A673 (cell line): Measurements from ENCODE around the gene GRIN2C. TPM values are rescaled to one million over a fixed set of nuclear protein-coding genes. Genes with fewer than 3 reads are reported as not detected.
"Not testable (repeated sequence)": the region's sequence is repeated elsewhere in the genome, so short reads cannot be mapped to it uniquely, and the experiment has no call there.

Experiments
- Bru-seq: library from RNA; stranded (reverse); fragments of 400-500 nt; gene quantifications from one replicate; lab custom pipeline; 2021; lab: Mats Ljungman, UMichigan
- BruChase-seq, 2 experiments: library from RNA; stranded (reverse); fragments of 400-500 nt; gene quantifications; one replicate each; lab custom pipeline; 2021; lab: Mats Ljungman, UMichigan
- BruUV-seq: library from RNA; stranded (reverse); fragments of 400-500 nt; replicated peaks from 2 replicates; lab custom pipeline; 2021; lab: Mats Ljungman, UMichigan
- CTCF ChIA-PET: fragments of 300-600 bp; sonication (Branson Sonifier 250); formaldehyde crosslinking; loops from one replicate; lab custom pipeline; 2022; ENCODE audit warnings: antibody characterized with exemption; lab: Charles Lee
- POLR2A ChIA-PET: fragments of 300-600 bp; sonication (Branson Sonifier 250); formaldehyde crosslinking; loops from one replicate; lab custom pipeline; 2022; ENCODE audit warnings: antibody characterized with exemption; ENCODE audit not compliant: low non-redundant PET; lab: Charles Lee
- DNase-seq: peaks from one replicate; pipeline ENCODE4 v3.0.0-alpha.2; 2015; ENCODE audit warnings: low spot score
- H3K27ac ChIP-seq: fragments of 200-600 bp; sonication (generic); 2 replicates; pipeline ENCODE4 v1.5.1; 2016; ENCODE audit warnings: mixed run types, low read depth, mild to moderate bottlenecking, mixed read lengths, antibody characterized with exemption, low read length; ENCODE audit not compliant: poor library complexity, severe bottlenecking
- H3K27me3 ChIP-seq: fragments of 200-600 bp; sonication (generic); replicated peaks from 2 replicates; pipeline ENCODE4 v1.6.1; 2017; ENCODE audit warnings: mixed run types, low read depth, mild to moderate bottlenecking, mixed read lengths, antibody characterized with exemption, low read length; ENCODE audit not compliant: insufficient read depth, poor library complexity
- H3K36me3 ChIP-seq: fragments of 200-600 bp; sonication (generic); 2 replicates; pipeline ENCODE4 v1.6.1; 2016; ENCODE audit warnings: mixed run types, mild to moderate bottlenecking, mixed read lengths, antibody characterized with exemption, low read length; ENCODE audit not compliant: insufficient read depth, poor library complexity, severe bottlenecking
- H3K4me1 ChIP-seq: fragments of 200-600 bp; sonication (generic); 2 replicates; pipeline ENCODE4 v1.6.1; 2017; ENCODE audit warnings: mixed run types, mild to moderate bottlenecking, mixed read lengths, antibody characterized with exemption, low read length; ENCODE audit not compliant: insufficient read depth, poor library complexity, severe bottlenecking
- H3K4me3 ChIP-seq: fragments of 200-600 bp; sonication (generic); 2 replicates; pipeline ENCODE4 v1.5.1; 2016; ENCODE audit warnings: low read depth, mixed run types, mild to moderate bottlenecking, mixed read lengths, low read length; ENCODE audit not compliant: poor library complexity, severe bottlenecking
- H3K9me3 ChIP-seq: fragments of 200-600 bp; sonication (generic); 2 replicates; pipeline ENCODE4 v1.6.1; 2016; ENCODE audit warnings: mixed run types, low read depth, mild to moderate bottlenecking, mixed read lengths, antibody characterized with exemption, low read length; ENCODE audit not compliant: poor library complexity, severe bottlenecking
- CTCF ChIP-seq: fragments of 300-800, 200-600 bp; sonication (generic); conservative IDR thresholded peaks from 2 replicates; pipeline ENCODE4 v1.5.1; 2017; ENCODE audit warnings: low read depth, mild to moderate bottlenecking, antibody characterized with exemption, low read length, moderate library complexity, mixed read lengths
- EZH2 ChIP-seq: fragments of 200-600 bp; sonication (generic); IDR thresholded peaks from 2 replicates; pipeline ENCODE4 v1.6.1; 2017; ENCODE audit warnings: borderline replicate concordance, low read depth, mild to moderate bottlenecking, mixed read lengths, antibody characterized with exemption, low read length; ENCODE audit not compliant: poor library complexity, severe bottlenecking
- intact Hi-C: fragments of 100-400 bp; cut with micrococcal nuclease; formaldehyde crosslinking; loops from one replicate; pipeline ENCODE4 v1.10.0; 2022; ENCODE audit not compliant: unreplicated experiment
- long read RNA-seq: library from polyadenylated mRNA; stranded (forward); transcript quantifications from one replicate; pipeline ENCODE4 v2.0.0, GENCODE V29; 2022
- total RNA-seq: library from RNA; stranded (reverse); gene quantifications from 2 replicates; pipeline ENCODE4 v1.2.3, GENCODE V29; 2021

Gene GRIN2C
- 0.09 and 0.24 TPM in 2 replicates for total RNA-seq
- percentile 11 among the genes with signal in this experiment for Bru-seq, nascent RNA
- BruChase-seq, experiment 1, labeled RNA remaining after a 2-hour chase = percentile 13 among the genes with signal in this experiment
- percentile 21 among the genes with signal in this experiment for BruChase-seq, experiment 2, labeled RNA remaining after a 6-hour chase
- long read RNA-seq, full-length matches to known transcripts = 1 of 3 reads
- long read RNA-seq, partial matches to known transcripts = 0 of 3 reads
- long read RNA-seq, other reads (novel, unspliced or antisense) = 2 of 3 reads

GRCh38 chr17:74859459-74860228, at the start of gene GRIN2C:
Gene GRIN2C, minus strand, starts transcription at chr17:74859885. Its CDS starts 4,793 bp downstream, at chr17:74855092.
- Histone ChIP-seq H3K27ac (no peak within 1 kb of the TSS), H3K27me3 (peaks cover 30% of the 10 kb centered on the region), H3K4me3 (peak within 1 kb of the TSS; percentile 49), H3K9me3 (no peaks in the 10 kb centered on the region), H3K36me3 (no peaks in the 10 kb centered on the region), H3K4me1 (peaks cover 21% of the 10 kb centered on the region)
- DNase-seq = peak; percentile 39
- ChIA-PET CTCF (interaction anchor here (0.7 to 1.4 kb wide), 3 partner anchors 37 to 83 kb away, joined by 3 to 4 read pairs (median 3); partner anchors contain the start of gene NAT9), POLR2A (no interaction called here)
- TF ChIP-seq CTCF (peak; percentile 38; the same call in 1 of the 2 replicates), EZH2 (no peak)
- BruUV-seq = no TSS peak
- intact Hi-C loops = loop anchor here (5.0 kb wide), 1 partner anchor 37 kb away; no protein-coding TSS in a partner anchor

GRCh38 chr17:74909097-74909496, 49.4 kb upstream of the GRIN2C start:
- H3K36me3 ChIP-seq, intact Hi-C loops, H3K4me3 ChIP-seq, H3K27ac ChIP-seq, POLR2A ChIA-PET, DNase-seq, BruUV-seq, H3K4me1 ChIP-seq, H3K27me3 ChIP-seq, H3K9me3 ChIP-seq, CTCF ChIA-PET: not testable (repeated sequence)

GRCh38 chr17:74907012-74907411, 47.3 kb upstream of the GRIN2C start:
- Histone ChIP-seq H3K4me3 (no peak overlapping the region), H3K36me3 (no peaks in the 10 kb centered on the region), H3K27ac (no peak overlapping the region), H3K9me3 (no peaks in the 10 kb centered on the region), H3K27me3 (peaks cover 9% of the 10 kb centered on the region), H3K4me1 (no peaks in the 10 kb centered on the region)
- BruUV-seq = no TSS peak
- intact Hi-C loops = no loop called here
- TF ChIP-seq EZH2 (no peak), CTCF (no peak)
- DNase-seq = no peak
- POLR2A ChIA-PET = no interaction called here
- CTCF ChIA-PET = no interaction called here

GRCh38 chr17:74906214-74906793, 46.6 kb upstream of the GRIN2C start:
- DNase-seq, BruUV-seq, H3K9me3 ChIP-seq, H3K36me3 ChIP-seq, H3K4me3 ChIP-seq, H3K27ac ChIP-seq, H3K4me1 ChIP-seq, intact Hi-C loops: not testable (repeated sequence)
- H3K27me3 ChIP-seq = peaks cover 12% of the 10 kb centered on the region
- ChIA-PET POLR2A (interaction anchor here (0.6 to 0.7 kb wide), 2 partner anchors 56 to 134 kb away, joined by 9 to 14 read pairs; no protein-coding TSS in a partner anchor), CTCF (interaction anchor here (0.5 to 0.7 kb wide), 2 partner anchors 51 to 271 kb away, joined by 4 to 10 read pairs; no protein-coding TSS in a partner anchor)
